Stimulated activated CD4-positive, alpha-beta T cell treated with anti-CD3 and anti-CD28 coated beads, Interleukin-12 subunit alpha, Interleukin-12 subunit beta, amount 100 ng/mL, for 48 hours (primary cell): ENCODE data around the gene STMP1.

ENCODE experiments used
- DNase-seq, 3 donors: peaks; one replicate each; pipeline ENCODE4 v3.0.0-alpha.2; 2020; ENCODE audit warnings: low read depth in 2 of 3, low spot score in 1 of 3

Gene STMP1

GRCh38 chr7:135693558-135693957 is 31.2 kb downstream of the STMP1 start:
- no peak for DNase-seq

GRCh38 chr7:135697276-135698049 is 35.1 kb downstream of the STMP1 start:
- no peak for DNase-seq

GRCh38 chr7:135704074-135704473 is 41.8 kb downstream of the STMP1 start:
- DNase-seq: no peak

- DNase-seq: no peak
Measured at GRCh38 chr7:135704698-135705097, 42.4 kb downstream of the STMP1 start.

- DNase-seq: no peak
Measured at GRCh38 chr7:135706038-135706742, 43.9 kb downstream of the STMP1 start.

- no peak for DNase-seq
Measured at GRCh38 chr7:135706858-135707569, 44.7 kb downstream of the STMP1 start.

GRCh38 chr7:135707570-135707966 is 45.3 kb downstream of the STMP1 start:
- DNase-seq: no peak

GRCh38 chr7:135708041-135708440 is 45.7 kb downstream of the STMP1 start:
- DNase-seq: no peak

GRCh38 chr7:135709508-135709907 is 47.2 kb downstream of the STMP1 start:
- DNase-seq: no peak

- DNase-seq: peak in 1 of 3 donors; percentile 14
Measured at GRCh38 chr7:135710417-135711138, 48.3 kb downstream of the STMP1 start.

GRCh38 chr7:135711139-135711469 is 48.8 kb downstream of the STMP1 start:
- DNase-seq: no peak

- DNase-seq: no peak
Measured at GRCh38 chr7:135712182-135712782, 50.0 kb downstream of the STMP1 start.

- no peak for DNase-seq
Measured at GRCh38 chr7:135712796-135713195, 50.5 kb downstream of the STMP1 start.

- DNase-seq: no peak
Measured at GRCh38 chr7:135713836-135714470, 51.6 kb downstream of the STMP1 start.

- no peak for DNase-seq
Measured at GRCh38 chr7:135714534-135715009, 52.3 kb downstream of the STMP1 start.

- DNase-seq: no peak
Measured at GRCh38 chr7:135715055-135715522, 52.8 kb downstream of the STMP1 start.

- no peak for DNase-seq
Measured at GRCh38 chr7:135715673-135716072, 53.4 kb downstream of the STMP1 start.

- DNase-seq: no peak
Measured at GRCh38 chr7:135716677-135717238, 54.4 kb downstream of the STMP1 start.

GRCh38 chr7:135717693-135718092 is 55.4 kb downstream of the STMP1 start:
- no peak for DNase-seq

GRCh38 chr7:135718219-135718618 is 55.9 kb downstream of the STMP1 start:
- no peak for DNase-seq
